ENCODE measurements around the gene TRABD2B. TPM values are rescaled to one million over a fixed set of nuclear protein-coding genes. Genes with fewer than 3 reads are reported as not detected.

TRABD2B gene
- total and polyA plus RNA-seq, 2 experiments from 2014 or later: 1.6 to 2.0 TPM

DNA sequence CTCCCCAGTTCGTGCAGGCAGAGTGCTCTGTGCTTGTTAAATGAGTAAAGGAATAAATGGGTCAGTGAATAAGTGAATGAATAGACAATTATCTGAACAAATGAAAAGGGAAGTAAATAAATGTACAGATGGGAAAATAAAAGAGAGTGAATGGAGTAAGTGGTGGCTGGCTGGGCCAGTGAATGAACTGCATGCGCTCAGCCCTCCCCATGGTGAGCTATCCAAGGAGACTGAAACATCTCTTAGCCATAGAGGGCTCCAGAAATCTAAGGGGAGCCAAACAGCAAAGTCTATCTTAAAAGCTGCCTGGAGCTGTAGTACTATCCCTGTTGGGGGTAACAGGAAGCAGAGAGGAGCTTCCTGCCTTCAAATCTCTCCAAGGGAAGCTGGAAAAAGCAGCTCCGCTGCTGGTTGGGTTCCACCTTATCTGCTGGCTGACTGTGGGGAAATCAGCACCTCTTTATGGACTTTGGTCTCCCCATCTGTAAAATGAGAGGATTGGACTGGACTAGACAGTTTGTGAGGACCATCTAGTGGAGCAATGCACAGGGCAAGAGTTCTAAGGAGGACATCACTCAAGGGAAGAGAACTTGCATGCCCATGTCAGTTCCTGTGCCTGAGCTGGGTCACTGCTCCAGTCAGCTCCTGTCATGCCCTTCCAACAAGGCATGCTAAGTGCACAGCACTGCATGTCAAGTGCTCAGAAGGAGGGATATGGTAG is 77.9 kb downstream of the TRABD2B start (continued):
- TF ChIP-seq, protein P1, sequence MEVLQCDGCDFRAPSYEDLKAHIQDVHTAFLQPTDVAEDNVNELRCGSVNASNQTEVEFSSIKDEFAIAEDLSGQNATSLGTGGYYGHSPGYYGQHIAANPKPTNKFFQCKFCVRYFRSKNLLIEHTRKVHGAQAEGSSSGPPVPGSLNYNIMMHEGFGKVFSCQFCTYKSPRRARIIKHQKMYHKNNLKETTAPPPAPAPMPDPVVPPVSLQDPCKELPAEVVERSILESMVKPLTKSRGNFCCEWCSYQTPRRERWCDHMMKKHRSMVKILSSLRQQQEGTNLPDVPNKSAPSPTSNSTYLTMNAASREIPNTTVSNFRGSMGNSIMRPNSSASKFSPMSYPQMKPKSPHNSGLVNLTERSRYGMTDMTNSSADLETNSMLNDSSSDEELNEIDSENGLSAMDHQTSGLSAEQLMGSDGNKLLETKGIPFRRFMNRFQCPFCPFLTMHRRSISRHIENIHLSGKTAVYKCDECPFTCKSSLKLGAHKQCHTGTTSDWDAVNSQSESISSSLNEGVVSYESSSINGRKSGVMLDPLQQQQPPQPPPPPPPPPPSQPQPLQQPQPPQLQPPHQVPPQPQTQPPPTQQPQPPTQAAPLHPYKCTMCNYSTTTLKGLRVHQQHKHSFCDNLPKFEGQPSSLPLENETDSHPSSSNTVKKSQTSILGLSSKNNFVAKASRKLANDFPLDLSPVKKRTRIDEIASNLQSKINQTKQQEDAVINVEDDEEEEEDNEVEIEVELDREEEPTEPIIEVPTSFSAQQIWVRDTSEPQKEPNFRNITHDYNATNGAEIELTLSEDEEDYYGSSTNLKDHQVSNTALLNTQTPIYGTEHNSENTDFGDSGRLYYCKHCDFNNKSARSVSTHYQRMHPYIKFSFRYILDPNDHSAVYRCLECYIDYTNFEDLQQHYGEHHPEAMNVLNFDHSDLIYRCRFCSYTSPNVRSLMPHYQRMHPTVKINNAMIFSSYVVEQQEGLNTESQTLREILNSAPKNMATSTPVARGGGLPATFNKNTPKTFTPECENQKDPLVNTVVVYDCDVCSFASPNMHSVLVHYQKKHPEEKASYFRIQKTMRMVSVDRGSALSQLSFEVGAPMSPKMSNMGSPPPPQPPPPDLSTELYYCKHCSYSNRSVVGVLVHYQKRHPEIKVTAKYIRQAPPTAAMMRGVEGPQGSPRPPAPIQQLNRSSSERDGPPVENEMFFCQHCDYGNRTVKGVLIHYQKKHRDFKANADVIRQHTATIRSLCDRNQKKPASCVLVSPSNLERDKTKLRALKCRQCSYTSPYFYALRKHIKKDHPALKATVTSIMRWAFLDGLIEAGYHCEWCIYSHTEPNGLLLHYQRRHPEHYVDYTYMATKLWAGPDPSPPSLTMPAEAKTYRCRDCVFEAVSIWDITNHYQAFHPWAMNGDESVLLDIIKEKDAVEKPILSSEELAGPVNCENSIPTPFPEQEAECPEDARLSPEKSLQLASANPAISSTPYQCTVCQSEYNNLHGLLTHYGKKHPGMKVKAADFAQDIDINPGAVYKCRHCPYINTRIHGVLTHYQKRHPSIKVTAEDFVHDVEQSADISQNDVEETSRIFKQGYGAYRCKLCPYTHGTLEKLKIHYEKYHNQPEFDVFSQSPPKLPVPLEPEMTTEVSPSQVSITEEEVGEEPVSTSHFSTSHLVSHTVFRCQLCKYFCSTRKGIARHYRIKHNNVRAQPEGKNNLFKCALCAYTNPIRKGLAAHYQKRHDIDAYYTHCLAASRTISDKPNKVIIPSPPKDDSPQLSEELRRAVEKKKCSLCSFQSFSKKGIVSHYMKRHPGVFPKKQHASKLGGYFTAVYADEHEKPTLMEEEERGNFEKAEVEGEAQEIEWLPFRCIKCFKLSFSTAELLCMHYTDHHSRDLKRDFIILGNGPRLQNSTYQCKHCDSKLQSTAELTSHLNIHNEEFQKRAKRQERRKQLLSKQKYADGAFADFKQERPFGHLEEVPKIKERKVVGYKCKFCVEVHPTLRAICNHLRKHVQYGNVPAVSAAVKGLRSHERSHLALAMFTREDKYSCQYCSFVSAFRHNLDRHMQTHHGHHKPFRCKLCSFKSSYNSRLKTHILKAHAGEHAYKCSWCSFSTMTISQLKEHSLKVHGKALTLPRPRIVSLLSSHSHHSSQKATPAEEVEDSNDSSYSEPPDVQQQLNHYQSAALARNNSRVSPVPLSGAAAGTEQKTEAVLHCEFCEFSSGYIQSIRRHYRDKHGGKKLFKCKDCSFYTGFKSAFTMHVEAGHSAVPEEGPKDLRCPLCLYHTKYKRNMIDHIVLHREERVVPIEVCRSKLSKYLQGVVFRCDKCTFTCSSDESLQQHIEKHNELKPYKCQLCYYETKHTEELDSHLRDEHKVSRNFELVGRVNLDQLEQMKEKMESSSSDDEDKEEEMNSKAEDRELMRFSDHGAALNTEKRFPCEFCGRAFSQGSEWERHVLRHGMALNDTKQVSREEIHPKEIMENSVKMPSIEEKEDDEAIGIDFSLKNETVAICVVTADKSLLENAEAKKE (CRISPR knock-in tag; IDR thresholded peaks at IDR 0.05): no peak
- no peak for TF ChIP-seq ZNF331 (CRISPR knock-in tag; IDR thresholded peaks at IDR 0.05; ENCODE audit: low read depth)

DNA sequence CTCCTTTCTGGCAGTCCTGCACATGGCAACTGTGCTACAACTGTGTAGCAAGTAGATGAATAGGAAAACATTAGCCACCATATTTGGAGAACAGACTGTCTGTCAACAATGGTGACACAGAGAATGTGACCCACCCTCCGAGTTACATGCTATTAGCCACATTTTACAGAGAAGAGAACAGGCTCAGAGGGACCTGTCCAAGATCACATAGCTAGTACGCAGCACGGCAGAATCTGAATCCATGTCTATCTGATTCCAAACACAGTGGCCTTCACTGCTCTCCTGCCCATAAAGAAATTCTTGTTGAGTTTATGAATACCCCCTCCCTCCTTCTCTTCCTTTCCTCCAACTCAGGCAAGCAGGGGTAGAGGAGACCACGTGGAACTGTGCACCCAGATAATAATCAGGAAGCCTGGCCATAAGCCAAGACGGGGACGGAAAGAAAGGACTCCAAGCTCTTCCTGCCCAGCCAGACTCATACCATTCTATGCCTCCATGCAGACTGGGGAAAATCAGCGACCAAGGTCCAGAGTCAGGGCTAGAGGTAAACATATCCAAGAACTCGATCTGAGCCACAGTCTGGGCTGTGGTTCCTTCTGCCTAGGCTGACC is 78.8 kb downstream of the TRABD2B start:
- Histone ChIP-seq H3K9me2 (ENCODE audit: insufficient read depth) (no peaks in the 10 kb centered on the region), H3K4me2 (no peak overlapping the region), H3K27ac (ENCODE audit: low read depth) (no peak overlapping the region), H3K4me3 (no peak overlapping the region), H3K4me1 (ENCODE audit: insufficient read depth) (peaks cover 4% of the 10 kb centered on the region; the same call in 1 of the 2 replicates), H4K20me1 (replicated peaks; ENCODE audit: insufficient read depth) (no peaks in the 10 kb centered on the region; the same call in 1 of the 2 replicates), H2AFZ (no peak overlapping the region), H3K79me2 (replicated peaks; ENCODE audit: insufficient read depth) (no peaks in the 10 kb centered on the region), H3F3A (replicated peaks; ENCODE audit: low read depth) (no peaks in the 10 kb centered on the region), H3K36me3 (ENCODE audit: insufficient read depth) (no peaks in the 10 kb centered on the region), H3K27me3 (ENCODE audit: insufficient read depth) (no peaks in the 10 kb centered on the region)
- no peaks in the 10 kb centered on the region for H3K36me3 Mint-ChIP-seq (ENCODE audit: low read depth)
- ATAC-seq (no peak), DNase-seq (ENCODE audit: low spot score) (no peak)
- no peaks in the 10 kb centered on the region for H3K9me3 Mint-ChIP-seq
- H3K4me3 Mint-ChIP-seq: no peak overlapping the region
- no peak overlapping the region for H3K27ac Mint-ChIP-seq
- peaks cover 19% of the 10 kb centered on the region for H3K4me1 Mint-ChIP-seq
- peaks cover 9% of the 10 kb centered on the region for H3K27me3 Mint-ChIP-seq (ENCODE audit: insufficient read depth, low read depth, poor library complexity)
- TF ChIP-seq NANOG (IDR thresholded peaks at IDR 0.05; ENCODE audit: borderline replicate concordance): no peak
- no peak for TF ChIP-seq EZH2phosphoT487 (IDR thresholded peaks at IDR 0.05; ENCODE audit: unreplicated experiment)
- no peak for TF ChIP-seq POLR2AphosphoS5 (IDR thresholded peaks at IDR 0.05; ENCODE audit: low read depth)
- TF ChIP-seq STAT1 (IDR thresholded peaks at IDR 0.05; ENCODE audit: unreplicated experiment): no peak
- TF ChIP-seq, protein P2, sequence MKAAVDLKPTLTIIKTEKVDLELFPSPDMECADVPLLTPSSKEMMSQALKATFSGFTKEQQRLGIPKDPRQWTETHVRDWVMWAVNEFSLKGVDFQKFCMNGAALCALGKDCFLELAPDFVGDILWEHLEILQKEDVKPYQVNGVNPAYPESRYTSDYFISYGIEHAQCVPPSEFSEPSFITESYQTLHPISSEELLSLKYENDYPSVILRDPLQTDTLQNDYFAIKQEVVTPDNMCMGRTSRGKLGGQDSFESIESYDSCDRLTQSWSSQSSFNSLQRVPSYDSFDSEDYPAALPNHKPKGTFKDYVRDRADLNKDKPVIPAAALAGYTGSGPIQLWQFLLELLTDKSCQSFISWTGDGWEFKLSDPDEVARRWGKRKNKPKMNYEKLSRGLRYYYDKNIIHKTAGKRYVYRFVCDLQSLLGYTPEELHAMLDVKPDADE (IDR thresholded peaks at IDR 0.05): no peak
- TF ChIP-seq, protein P3, sequence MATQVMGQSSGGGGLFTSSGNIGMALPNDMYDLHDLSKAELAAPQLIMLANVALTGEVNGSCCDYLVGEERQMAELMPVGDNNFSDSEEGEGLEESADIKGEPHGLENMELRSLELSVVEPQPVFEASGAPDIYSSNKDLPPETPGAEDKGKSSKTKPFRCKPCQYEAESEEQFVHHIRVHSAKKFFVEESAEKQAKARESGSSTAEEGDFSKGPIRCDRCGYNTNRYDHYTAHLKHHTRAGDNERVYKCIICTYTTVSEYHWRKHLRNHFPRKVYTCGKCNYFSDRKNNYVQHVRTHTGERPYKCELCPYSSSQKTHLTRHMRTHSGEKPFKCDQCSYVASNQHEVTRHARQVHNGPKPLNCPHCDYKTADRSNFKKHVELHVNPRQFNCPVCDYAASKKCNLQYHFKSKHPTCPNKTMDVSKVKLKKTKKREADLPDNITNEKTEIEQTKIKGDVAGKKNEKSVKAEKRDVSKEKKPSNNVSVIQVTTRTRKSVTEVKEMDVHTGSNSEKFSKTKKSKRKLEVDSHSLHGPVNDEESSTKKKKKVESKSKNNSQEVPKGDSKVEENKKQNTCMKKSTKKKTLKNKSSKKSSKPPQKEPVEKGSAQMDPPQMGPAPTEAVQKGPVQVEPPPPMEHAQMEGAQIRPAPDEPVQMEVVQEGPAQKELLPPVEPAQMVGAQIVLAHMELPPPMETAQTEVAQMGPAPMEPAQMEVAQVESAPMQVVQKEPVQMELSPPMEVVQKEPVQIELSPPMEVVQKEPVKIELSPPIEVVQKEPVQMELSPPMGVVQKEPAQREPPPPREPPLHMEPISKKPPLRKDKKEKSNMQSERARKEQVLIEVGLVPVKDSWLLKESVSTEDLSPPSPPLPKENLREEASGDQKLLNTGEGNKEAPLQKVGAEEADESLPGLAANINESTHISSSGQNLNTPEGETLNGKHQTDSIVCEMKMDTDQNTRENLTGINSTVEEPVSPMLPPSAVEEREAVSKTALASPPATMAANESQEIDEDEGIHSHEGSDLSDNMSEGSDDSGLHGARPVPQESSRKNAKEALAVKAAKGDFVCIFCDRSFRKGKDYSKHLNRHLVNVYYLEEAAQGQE (IDR thresholded peaks at IDR 0.05; ENCODE audit: unreplicated experiment): no peak
- no peak for TF ChIP-seq EZH2 (IDR thresholded peaks at IDR 0.05; ENCODE audit: low read depth, unreplicated experiment)
- no peak for TF ChIP-seq ZNF114 (CRISPR knock-in tag; IDR thresholded peaks at IDR 0.05)
- no peak for TF ChIP-seq ZNF331 (CRISPR knock-in tag; IDR thresholded peaks at IDR 0.05; ENCODE audit: low read depth)
- TF ChIP-seq JUNB (IDR thresholded peaks at IDR 0.05; ENCODE audit: unreplicated experiment): no peak
